ENCODE results near the gene DCANP1. TPM values are rescaled to one million over a fixed set of nuclear protein-coding genes. Genes with fewer than 3 reads are reported as not detected.

The DCANP1 gene
- total and polyA plus RNA-seq, 10 of the 15 experiments (the other 5 are each of a cell fraction or from before 2014, with no cell fraction given), result 0.01 TPM; not detected in 9

DNA sequence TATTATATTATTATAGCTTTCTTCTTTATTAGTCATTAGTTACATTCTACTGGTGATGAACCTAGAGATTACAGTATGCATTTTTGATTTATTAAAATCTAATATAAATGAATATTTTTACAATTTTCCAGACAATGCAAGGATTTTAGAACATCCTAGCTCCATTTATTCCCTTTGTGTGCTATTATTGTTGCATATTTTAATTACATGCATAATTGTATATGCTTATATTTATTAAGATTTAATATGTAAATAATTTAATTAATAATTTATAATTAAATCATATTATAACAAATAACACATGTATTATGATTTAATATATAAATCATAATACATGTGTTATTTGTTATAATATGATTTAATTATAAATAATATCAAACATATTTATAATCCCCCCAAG, 24.7 kb downstream of the DCANP1 start (continued):
- TF ChIP-seq SUPT20H (IDR thresholded peaks at IDR 0.05; ENCODE audit: borderline replicate concordance, control insufficient read depth, low read depth, low read length) (no peak), PAX8 (IDR thresholded peaks at IDR 0.05) (no peak), IRF4 (IDR thresholded peaks at IDR 0.05; ENCODE audit: low read depth, low read length) (no peak), LARP7 (IDR thresholded peaks at IDR 0.05) (no peak), JUND (IDR thresholded peaks at IDR 0.05; ENCODE audit: low read depth, low read length) (no peak)
- TF ChIP-seq, protein P1, sequence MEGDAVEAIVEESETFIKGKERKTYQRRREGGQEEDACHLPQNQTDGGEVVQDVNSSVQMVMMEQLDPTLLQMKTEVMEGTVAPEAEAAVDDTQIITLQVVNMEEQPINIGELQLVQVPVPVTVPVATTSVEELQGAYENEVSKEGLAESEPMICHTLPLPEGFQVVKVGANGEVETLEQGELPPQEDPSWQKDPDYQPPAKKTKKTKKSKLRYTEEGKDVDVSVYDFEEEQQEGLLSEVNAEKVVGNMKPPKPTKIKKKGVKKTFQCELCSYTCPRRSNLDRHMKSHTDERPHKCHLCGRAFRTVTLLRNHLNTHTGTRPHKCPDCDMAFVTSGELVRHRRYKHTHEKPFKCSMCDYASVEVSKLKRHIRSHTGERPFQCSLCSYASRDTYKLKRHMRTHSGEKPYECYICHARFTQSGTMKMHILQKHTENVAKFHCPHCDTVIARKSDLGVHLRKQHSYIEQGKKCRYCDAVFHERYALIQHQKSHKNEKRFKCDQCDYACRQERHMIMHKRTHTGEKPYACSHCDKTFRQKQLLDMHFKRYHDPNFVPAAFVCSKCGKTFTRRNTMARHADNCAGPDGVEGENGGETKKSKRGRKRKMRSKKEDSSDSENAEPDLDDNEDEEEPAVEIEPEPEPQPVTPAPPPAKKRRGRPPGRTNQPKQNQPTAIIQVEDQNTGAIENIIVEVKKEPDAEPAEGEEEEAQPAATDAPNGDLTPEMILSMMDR (IDR thresholded peaks at IDR 0.05 in 2 of 3, conservative IDR thresholded peaks at IDR 0.05 in 1 of 3; ENCODE audit: control insufficient read depth in 2 of 3, extremely low read depth in 1 of 3, insufficient read depth in 1 of 3, low read depth in 3 of 3, low read length in 3 of 3), result no peak
- TF ChIP-seq, protein P2, sequence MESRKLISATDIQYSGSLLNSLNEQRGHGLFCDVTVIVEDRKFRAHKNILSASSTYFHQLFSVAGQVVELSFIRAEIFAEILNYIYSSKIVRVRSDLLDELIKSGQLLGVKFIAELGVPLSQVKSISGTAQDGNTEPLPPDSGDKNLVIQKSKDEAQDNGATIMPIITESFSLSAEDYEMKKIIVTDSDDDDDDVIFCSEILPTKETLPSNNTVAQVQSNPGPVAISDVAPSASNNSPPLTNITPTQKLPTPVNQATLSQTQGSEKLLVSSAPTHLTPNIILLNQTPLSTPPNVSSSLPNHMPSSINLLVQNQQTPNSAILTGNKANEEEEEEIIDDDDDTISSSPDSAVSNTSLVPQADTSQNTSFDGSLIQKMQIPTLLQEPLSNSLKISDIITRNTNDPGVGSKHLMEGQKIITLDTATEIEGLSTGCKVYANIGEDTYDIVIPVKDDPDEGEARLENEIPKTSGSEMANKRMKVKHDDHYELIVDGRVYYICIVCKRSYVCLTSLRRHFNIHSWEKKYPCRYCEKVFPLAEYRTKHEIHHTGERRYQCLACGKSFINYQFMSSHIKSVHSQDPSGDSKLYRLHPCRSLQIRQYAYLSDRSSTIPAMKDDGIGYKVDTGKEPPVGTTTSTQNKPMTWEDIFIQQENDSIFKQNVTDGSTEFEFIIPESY (IDR thresholded peaks at IDR 0.05), result no peak
- TF ChIP-seq, protein P3, sequence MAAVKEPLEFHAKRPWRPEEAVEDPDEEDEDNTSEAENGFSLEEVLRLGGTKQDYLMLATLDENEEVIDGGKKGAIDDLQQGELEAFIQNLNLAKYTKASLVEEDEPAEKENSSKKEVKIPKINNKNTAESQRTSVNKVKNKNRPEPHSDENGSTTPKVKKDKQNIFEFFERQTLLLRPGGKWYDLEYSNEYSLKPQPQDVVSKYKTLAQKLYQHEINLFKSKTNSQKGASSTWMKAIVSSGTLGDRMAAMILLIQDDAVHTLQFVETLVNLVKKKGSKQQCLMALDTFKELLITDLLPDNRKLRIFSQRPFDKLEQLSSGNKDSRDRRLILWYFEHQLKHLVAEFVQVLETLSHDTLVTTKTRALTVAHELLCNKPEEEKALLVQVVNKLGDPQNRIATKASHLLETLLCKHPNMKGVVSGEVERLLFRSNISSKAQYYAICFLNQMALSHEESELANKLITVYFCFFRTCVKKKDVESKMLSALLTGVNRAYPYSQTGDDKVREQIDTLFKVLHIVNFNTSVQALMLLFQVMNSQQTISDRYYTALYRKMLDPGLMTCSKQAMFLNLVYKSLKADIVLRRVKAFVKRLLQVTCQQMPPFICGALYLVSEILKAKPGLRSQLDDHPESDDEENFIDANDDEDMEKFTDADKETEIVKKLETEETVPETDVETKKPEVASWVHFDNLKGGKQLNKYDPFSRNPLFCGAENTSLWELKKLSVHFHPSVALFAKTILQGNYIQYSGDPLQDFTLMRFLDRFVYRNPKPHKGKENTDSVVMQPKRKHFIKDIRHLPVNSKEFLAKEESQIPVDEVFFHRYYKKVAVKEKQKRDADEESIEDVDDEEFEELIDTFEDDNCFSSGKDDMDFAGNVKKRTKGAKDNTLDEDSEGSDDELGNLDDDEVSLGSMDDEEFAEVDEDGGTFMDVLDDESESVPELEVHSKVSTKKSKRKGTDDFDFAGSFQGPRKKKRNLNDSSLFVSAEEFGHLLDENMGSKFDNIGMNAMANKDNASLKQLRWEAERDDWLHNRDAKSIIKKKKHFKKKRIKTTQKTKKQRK (IDR thresholded peaks at IDR 0.05; ENCODE audit: low read depth, low read length), result no peak

All from GM12878 (cell line).